ENCODE data around the gene MAST4.

- no peak for TF ChIP-seq POLR2A (IDR thresholded peaks at IDR 0.05)
- TF ChIP-seq, protein P1, sequence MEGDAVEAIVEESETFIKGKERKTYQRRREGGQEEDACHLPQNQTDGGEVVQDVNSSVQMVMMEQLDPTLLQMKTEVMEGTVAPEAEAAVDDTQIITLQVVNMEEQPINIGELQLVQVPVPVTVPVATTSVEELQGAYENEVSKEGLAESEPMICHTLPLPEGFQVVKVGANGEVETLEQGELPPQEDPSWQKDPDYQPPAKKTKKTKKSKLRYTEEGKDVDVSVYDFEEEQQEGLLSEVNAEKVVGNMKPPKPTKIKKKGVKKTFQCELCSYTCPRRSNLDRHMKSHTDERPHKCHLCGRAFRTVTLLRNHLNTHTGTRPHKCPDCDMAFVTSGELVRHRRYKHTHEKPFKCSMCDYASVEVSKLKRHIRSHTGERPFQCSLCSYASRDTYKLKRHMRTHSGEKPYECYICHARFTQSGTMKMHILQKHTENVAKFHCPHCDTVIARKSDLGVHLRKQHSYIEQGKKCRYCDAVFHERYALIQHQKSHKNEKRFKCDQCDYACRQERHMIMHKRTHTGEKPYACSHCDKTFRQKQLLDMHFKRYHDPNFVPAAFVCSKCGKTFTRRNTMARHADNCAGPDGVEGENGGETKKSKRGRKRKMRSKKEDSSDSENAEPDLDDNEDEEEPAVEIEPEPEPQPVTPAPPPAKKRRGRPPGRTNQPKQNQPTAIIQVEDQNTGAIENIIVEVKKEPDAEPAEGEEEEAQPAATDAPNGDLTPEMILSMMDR (IDR thresholded peaks at IDR 0.05), result no peak
These were observed 73.1 kb downstream of the MAST4 start for GRCh38 chr5:66669086-66669861.

All from esophagus squamous epithelium (tissue), 4 donors.